AG09309 (cell line): ENCODE results near the gene OR52D1.

ENCODE experiments used
- DNase-seq: peaks from one replicate; pipeline ENCODE4 v3.0.0-alpha.2; 2010; ENCODE audit warnings: low read depth
- H3K4me3 ChIP-seq: 2 replicates; pipeline ENCODE4 v1.5.1; 2011; ENCODE audit warnings: mild to moderate bottlenecking, low read depth, low read length, moderate library complexity; ENCODE audit not compliant: control insufficient read depth
- TF ChIP-seq, protein P1 (sequence below): IDR thresholded peaks from 2 replicates; pipeline ENCODE4 v1.5.1; 2011; ENCODE audit warnings: mild to moderate bottlenecking, low read depth, low read length, inconsistent platforms; ENCODE audit not compliant: insufficient read depth, control insufficient read depth; ENCODE audit errors: missing control alignments

OR52D1 gene

GRCh38 chr11:5508605-5509004 is 20.1 kb downstream of the OR52D1 start:
- H3K4me3 ChIP-seq: no peak overlapping the region
- DNase-seq: no peak
- TF ChIP-seq, protein P1, sequence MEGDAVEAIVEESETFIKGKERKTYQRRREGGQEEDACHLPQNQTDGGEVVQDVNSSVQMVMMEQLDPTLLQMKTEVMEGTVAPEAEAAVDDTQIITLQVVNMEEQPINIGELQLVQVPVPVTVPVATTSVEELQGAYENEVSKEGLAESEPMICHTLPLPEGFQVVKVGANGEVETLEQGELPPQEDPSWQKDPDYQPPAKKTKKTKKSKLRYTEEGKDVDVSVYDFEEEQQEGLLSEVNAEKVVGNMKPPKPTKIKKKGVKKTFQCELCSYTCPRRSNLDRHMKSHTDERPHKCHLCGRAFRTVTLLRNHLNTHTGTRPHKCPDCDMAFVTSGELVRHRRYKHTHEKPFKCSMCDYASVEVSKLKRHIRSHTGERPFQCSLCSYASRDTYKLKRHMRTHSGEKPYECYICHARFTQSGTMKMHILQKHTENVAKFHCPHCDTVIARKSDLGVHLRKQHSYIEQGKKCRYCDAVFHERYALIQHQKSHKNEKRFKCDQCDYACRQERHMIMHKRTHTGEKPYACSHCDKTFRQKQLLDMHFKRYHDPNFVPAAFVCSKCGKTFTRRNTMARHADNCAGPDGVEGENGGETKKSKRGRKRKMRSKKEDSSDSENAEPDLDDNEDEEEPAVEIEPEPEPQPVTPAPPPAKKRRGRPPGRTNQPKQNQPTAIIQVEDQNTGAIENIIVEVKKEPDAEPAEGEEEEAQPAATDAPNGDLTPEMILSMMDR: no peak

DNA sequence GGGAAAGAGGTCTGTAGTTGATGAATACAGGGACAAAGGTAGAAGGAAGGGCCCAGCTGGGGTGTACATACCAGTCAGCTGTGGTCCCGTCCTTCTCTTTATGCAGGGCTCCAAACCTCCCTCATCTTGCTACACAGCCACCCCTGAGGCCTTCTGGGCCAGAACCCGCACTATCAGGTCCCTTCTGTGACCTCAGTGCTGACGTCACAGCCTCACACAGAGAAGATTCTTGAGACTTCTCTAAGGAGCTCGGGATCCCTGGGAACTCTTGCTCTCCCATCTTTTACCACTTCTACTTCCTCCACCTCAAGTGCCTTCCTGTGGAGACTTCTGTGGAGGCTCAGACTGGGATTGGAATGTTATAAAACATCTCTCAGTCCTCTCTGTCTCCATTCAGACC is 21.3 kb downstream of the OR52D1 start, which contains the start of gene UBQLN3:
TSS of gene UBQLN3 (minus strand) at position 155 of the 400 bp plus-strand sequence. CDS start 399 bp downstream, outside the sequence.
- H3K4me3 ChIP-seq: no peak within 1 kb of the TSS
- TF ChIP-seq, protein P1: no peak
- no peak for DNase-seq

GRCh38 chr11:5514841-5515240 is 26.4 kb downstream of the OR52D1 start:
- no peak for DNase-seq
- no peak overlapping the region for H3K4me3 ChIP-seq
- TF ChIP-seq, protein P1: no peak

DNA sequence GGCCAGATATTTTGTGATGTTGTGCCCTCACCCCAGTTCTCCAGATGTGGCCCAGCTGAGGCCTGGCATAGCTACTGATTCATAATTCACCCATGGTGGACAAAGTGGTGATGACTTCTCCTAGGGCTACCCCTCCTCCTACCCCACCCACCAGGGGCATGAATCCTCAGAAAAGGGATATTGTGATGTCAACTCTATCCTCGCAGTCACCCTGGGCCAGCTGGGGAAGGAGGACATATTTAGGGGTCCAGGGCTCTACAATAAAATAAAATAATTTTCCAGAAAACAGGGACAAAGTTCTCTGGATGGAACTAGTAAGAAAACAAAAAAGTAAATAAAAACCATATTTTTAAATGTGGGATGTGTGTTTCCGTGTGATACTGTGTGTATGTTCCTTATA is 28.1 kb downstream of the OR52D1 start, which contains the start of gene UBQLNL:
TSS of gene UBQLNL (minus strand) at position 101 of the 400 bp plus-strand sequence. CDS start 258 bp downstream, outside the sequence.
- DNase-seq: no peak
- TF ChIP-seq, protein P1: no peak
- no peak within 1 kb of the TSS for H3K4me3 ChIP-seq

DNA sequence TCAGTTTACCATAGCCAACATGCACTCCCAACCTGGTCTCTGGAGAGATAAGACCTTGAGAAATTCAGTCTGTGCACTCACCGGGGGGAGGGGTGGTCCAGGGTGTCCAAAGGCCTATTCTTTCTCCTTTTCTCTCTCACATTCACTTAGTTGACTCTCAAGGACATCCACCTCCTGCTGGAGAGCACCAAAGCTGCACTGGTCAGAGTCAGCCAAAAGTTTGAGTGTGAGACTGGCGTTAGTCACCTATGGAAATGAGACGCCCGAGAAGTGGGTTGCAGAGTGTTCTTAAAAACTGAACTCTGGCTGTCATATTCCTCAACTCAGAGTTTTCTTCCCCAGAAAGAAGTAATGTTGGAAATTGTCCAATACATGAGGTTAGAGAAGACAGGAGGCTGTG is 33.1 kb downstream of the OR52D1 start:
- no peak overlapping the region for H3K4me3 ChIP-seq
- TF ChIP-seq, protein P1: no peak
- DNase-seq: no peak

- TF ChIP-seq, protein P1: no peak
- no peak overlapping the region for H3K4me3 ChIP-seq
- DNase-seq: no peak
Measured at GRCh38 chr11:5522308-5522707, 33.8 kb downstream of the OR52D1 start.

GRCh38 chr11:5524756-5525155 is 36.3 kb downstream of the OR52D1 start:
- no peak overlapping the region for H3K4me3 ChIP-seq
- no peak for DNase-seq

More at GRCh38 chr11:5524756-5525155, 36.3 kb downstream of the OR52D1 start:
- TF ChIP-seq, protein P1: no peak
